DND-41 (cell line): ENCODE results near the gene ESRRA.

Experiments
- ATAC-seq: fragments of 200-7000 bp; cut with Tn5 transposase; 3 replicates; pipeline ENCODE4 v1.9.1; 2021; ENCODE audit warnings: low read depth; ENCODE audit not compliant: insufficient read depth
- DNase-seq: peaks from one replicate; pipeline ENCODE4 v3.0.0-alpha.2; 2020
- H2AFZ ChIP-seq: 2 replicates; pipeline ENCODE4 v1.6.0; 2012; ENCODE audit warnings: low read depth, low read length
- H3K27ac ChIP-seq: 2 replicates; pipeline ENCODE4 v1.5.1; 2012; ENCODE audit warnings: low read length, inconsistent platforms
- H3K27me3 ChIP-seq: fragments of 200-600 bp; sonication (generic); 2 replicates; pipeline ENCODE4 v1.6.0; 2012; ENCODE audit warnings: low read length, mild to moderate bottlenecking, inconsistent platforms; ENCODE audit not compliant: insufficient read depth, poor library complexity
- H3K36me3 ChIP-seq: 2 replicates; pipeline ENCODE4 v1.5.1; 2012; ENCODE audit warnings: low read length, inconsistent platforms; ENCODE audit not compliant: insufficient read depth
- H3K4me1 ChIP-seq: 2 replicates; pipeline ENCODE4 v1.5.1; 2012; ENCODE audit warnings: mild to moderate bottlenecking, low read length; ENCODE audit not compliant: insufficient read depth
- H3K4me2 ChIP-seq: 2 replicates; pipeline ENCODE4 v1.6.0; 2012; ENCODE audit warnings: mild to moderate bottlenecking, moderate library complexity, low read length, inconsistent platforms; ENCODE audit not compliant: insufficient read depth
- H3K4me3 ChIP-seq, 2 experiments: fragments of 200-600 bp in 1 of 2; shearing (Covaris generic) in 1 of 2; 2 replicates each; pipeline ENCODE4 v1.5.1; 2012 to 2016; ENCODE audit warnings: inconsistent platforms in 2 of 2, low read length in 2 of 2, mild to moderate bottlenecking in 2 of 2, low read depth in 1 of 2, moderate library complexity in 1 of 2
- H3K79me2 ChIP-seq: 2 replicates; pipeline ENCODE4 v1.6.0; 2012; ENCODE audit warnings: low read length, inconsistent platforms; ENCODE audit not compliant: insufficient read depth
- H3K9ac ChIP-seq: 2 replicates; pipeline ENCODE4 v1.6.0; 2012; ENCODE audit warnings: low read depth, mild to moderate bottlenecking, inconsistent platforms, low read length, moderate library complexity
- H3K9me3 ChIP-seq: 2 replicates; pipeline ENCODE4 v1.5.1; 2012; ENCODE audit warnings: low read length, moderate library complexity, mild to moderate bottlenecking, inconsistent platforms; ENCODE audit not compliant: insufficient read depth, severe bottlenecking
- H4K20me1 ChIP-seq: 2 replicates; pipeline ENCODE4 v1.6.0; 2012; ENCODE audit warnings: low read length; ENCODE audit not compliant: insufficient read depth
- CTCF ChIP-seq: IDR thresholded peaks from 2 replicates; pipeline ENCODE4 v1.5.1; 2012; ENCODE audit warnings: borderline replicate concordance, low read length, moderate library complexity, mild to moderate bottlenecking; ENCODE audit not compliant: poor library complexity, severe bottlenecking; ENCODE audit errors: extremely low read depth
- EZH2 ChIP-seq: IDR thresholded peaks from 3 replicates; pipeline ENCODE4 v1.6.1; 2012; ENCODE audit warnings: borderline replicate concordance, low read depth, mild to moderate bottlenecking, moderate library complexity, low read length, inconsistent platforms; ENCODE audit not compliant: severe bottlenecking

The ESRRA gene

GRCh38 chr11:64261556-64262080, 43.7 kb upstream of the ESRRA start:
- no peak overlapping the region for H3K4me2 ChIP-seq
- TF ChIP-seq EZH2 = no peak
- no peak for TF ChIP-seq CTCF
- H2AFZ ChIP-seq = no peak overlapping the region
- no peak overlapping the region for H3K9ac ChIP-seq
- ATAC-seq (no peak), DNase-seq (no peak)
- no peaks in the 10 kb centered on the region for H3K79me2 ChIP-seq
- no peaks in the 10 kb centered on the region for H3K9me3 ChIP-seq
- H3K4me1 ChIP-seq = no peaks in the 10 kb centered on the region
- no peak overlapping the region for H3K4me3 ChIP-seq
- H4K20me1 ChIP-seq = no peaks in the 10 kb centered on the region
- H3K27me3 ChIP-seq = no peaks in the 10 kb centered on the region
- peaks cover 46% of the 10 kb centered on the region for H3K36me3 ChIP-seq
- no peak overlapping the region for H3K27ac ChIP-seq

- DNase-seq (no peak), ATAC-seq (no peak)
- no peaks in the 10 kb centered on the region for H3K4me1 ChIP-seq
- no peak overlapping the region for H2AFZ ChIP-seq
- no peak overlapping the region for H3K9ac ChIP-seq
- TF ChIP-seq EZH2 = no peak
- no peak for TF ChIP-seq CTCF
- H3K4me2 ChIP-seq = no peak overlapping the region
- no peaks in the 10 kb centered on the region for H3K9me3 ChIP-seq
- H3K36me3 ChIP-seq = peaks cover 44% of the 10 kb centered on the region
- no peaks in the 10 kb centered on the region for H3K79me2 ChIP-seq
- no peaks in the 10 kb centered on the region for H3K27me3 ChIP-seq
- H4K20me1 ChIP-seq = no peaks in the 10 kb centered on the region
- H3K4me3 ChIP-seq = no peak overlapping the region
- no peak overlapping the region for H3K27ac ChIP-seq
Measured at GRCh38 chr11:64262271-64263002, 42.9 kb upstream of the ESRRA start.

- Histone ChIP-seq H3K4me1 (peaks cover 5% of the 10 kb centered on the region), H4K20me1 (no peaks in the 10 kb centered on the region), H3K9ac (no peak overlapping the region), H3K27me3 (no peaks in the 10 kb centered on the region), H3K4me3 (no peak overlapping the region), H3K79me2 (peaks cover 1% of the 10 kb centered on the region; the same call in 1 of the 2 replicates), H3K4me2 (no peak overlapping the region), H3K36me3 (peaks cover 44% of the 10 kb centered on the region), H3K9me3 (no peaks in the 10 kb centered on the region), H2AFZ (no peak overlapping the region), H3K27ac (no peak overlapping the region)
- TF ChIP-seq CTCF (no peak), EZH2 (no peak)
- no peak for DNase-seq
- no peak for ATAC-seq
Measured at GRCh38 chr11:64263021-64263946, 42.0 kb upstream of the ESRRA start.
